AG09309 (cell line): ENCODE data around the gene SLC6A2.

ENCODE experiments used
- DNase-seq: peaks from one replicate; pipeline ENCODE4 v3.0.0-alpha.2; 2010; ENCODE audit warnings: low read depth
- H3K4me3 ChIP-seq: 2 replicates; pipeline ENCODE4 v1.5.1; 2011; ENCODE audit warnings: mild to moderate bottlenecking, low read depth, low read length, moderate library complexity; ENCODE audit not compliant: control insufficient read depth
- CTCF ChIP-seq: IDR thresholded peaks from 2 replicates; pipeline ENCODE4 v1.5.1; 2011; ENCODE audit warnings: mild to moderate bottlenecking, low read depth, low read length, inconsistent platforms; ENCODE audit not compliant: insufficient read depth, control insufficient read depth; ENCODE audit errors: missing control alignments

SLC6A2 gene

GRCh38 chr16:55638256-55638655 is 17.5 kb upstream of the SLC6A2 start:
- no peak overlapping the region for H3K4me3 ChIP-seq
- no peak for TF ChIP-seq CTCF
- no peak for DNase-seq

- no peak for DNase-seq
- H3K4me3 ChIP-seq = no peak overlapping the region
- no peak for TF ChIP-seq CTCF
Measured at GRCh38 chr16:55640701-55641327, 15.0 kb upstream of the SLC6A2 start.

DNA sequence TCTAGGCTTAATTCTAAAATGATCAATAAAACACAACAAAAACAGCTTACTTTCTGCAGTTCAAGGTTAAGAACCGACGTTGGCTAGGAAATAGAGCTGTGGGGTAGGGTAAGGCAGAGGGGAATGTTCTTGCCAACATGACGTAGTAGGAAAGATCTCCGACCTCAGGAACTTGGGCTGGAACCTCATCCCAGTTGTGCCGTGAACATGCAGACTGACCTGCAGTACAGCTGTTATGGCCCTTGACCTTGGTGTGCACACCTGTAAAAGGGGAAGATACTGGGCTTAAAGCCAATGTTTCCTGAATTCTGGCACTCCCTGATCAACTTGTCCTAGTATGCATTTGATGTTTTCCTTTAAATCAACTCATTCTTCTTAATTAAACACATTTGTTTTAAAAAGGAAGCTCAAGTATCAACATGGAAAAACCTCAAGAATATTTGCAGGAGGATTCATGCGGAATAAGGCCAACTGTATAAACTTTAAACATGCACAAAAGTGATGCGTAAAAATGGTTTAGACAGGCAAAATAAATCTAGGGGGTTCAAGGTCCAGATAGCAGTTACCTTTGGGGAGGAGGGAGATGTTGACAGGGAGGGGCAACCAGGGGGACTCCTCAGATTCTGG is 14.2 kb upstream of the SLC6A2 start:
- no peak for DNase-seq
- H3K4me3 ChIP-seq = no peak overlapping the region
- TF ChIP-seq CTCF = no peak

DNA sequence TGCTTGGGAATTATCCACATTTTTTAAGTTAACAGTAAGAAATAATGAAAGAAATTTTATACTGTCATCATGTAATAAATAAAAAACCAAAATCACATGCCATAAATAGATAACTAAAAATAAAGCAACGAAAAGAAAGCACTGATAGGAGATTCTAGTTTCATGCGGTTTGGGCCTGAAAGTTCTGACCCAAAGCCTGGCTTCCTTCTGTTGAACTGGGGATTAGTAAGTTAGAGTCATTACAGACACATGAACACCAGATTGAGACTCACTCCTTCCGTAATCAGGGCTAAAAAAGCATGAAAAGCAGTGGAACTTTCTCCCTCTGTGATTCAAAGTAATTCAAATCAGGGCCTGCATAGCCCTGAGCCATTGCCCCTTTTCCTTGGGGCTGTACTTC is 13.2 kb upstream of the SLC6A2 start:
- no peak for TF ChIP-seq CTCF
- no peak for DNase-seq
- H3K4me3 ChIP-seq = no peak overlapping the region

DNA sequence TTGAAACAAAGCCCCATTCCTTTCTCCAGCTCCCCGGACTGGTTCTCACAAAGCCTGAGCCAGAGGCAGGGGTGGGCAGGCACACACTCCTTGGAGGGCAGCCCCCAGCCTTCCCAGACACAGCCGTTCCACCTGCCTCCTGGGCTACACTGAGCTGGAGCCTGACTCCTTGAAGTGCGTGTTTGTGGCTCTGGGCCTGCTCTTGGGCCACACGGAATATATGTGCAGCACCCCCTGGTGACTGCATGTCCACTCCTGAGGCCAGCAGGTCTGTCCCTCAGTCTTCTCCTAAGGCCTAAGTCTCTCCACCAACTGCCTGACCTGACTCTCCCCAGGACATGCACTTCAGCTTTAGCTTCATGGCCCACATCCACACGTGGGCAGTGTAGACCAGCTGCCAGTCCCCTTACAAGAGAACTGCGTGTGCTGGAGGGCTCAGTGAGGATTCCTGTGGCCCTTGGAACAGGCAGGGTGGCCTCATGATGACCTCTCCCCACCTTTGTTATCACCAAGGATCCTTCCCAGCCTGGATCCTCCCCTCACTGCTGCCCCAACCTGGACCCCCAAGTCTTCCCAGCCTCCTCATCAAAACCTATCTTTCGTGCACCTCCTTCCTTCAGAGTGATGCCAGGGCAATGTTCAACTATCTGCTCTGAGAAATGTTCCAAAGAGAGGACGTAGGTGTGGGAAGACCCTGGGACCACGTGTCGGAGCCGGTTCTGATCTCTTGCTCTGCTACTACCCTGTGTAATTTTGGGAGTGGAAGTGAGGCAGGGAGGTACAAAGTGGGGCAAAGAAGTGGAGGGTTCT is 12.4 kb upstream of the SLC6A2 start:
- no peak for DNase-seq
- H3K4me3 ChIP-seq = no peak overlapping the region
- peak; percentile 24 for TF ChIP-seq CTCF

DNA sequence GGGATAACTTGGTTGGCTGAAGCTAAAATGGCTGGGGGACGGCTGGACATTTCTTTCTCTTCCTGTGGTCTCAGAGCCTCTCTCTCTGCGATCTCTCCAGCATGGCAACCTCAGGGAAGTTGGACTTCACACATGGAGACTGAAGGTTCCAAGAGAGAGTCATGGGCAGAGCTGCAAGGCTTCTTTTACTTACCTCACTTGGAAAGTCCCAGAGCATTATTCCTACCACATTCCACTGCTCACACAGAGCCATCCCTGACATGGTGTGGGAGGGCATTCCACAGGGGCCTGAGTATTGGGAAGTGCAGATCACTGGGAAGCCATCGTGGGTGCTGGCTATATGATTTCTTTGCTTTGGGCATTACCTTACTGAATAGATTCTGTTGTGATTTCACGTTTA is 9.8 kb upstream of the SLC6A2 start:
- no peak for TF ChIP-seq CTCF
- H3K4me3 ChIP-seq = no peak overlapping the region
- no peak for DNase-seq
